HCT116 (cell line): Measurements from ENCODE around the gene METTL2B. TPM values are rescaled to one million over a fixed set of nuclear protein-coding genes. Genes with fewer than 3 reads are reported as not detected.

Source experiments
- ATAC-seq: fragments of 200-7000 bp; cut with Tn5 transposase; 2 replicates; pipeline ENCODE4 v1.9.1; 2020; ENCODE audit warnings: mild to moderate bottlenecking, moderate library complexity
- BruUV-seq: library from RNA; stranded (reverse); fragments of 400-500 nt; replicated peaks from 2 replicates; lab custom pipeline; 2021; lab: Mats Ljungman, UMichigan
- CTCF ChIA-PET: fragments of 300-600 bp; sonication (Branson Sonifier 250); formaldehyde crosslinking; loops from one replicate; lab custom pipeline; 2021; ENCODE audit warnings: antibody characterized with exemption; lab: Charles Lee
- POLR2A ChIA-PET: fragments of 300-600, 350-600 bp; sonication (Branson Sonifier 250); formaldehyde crosslinking; loops from one replicate; lab custom pipeline; 2021; ENCODE audit warnings: antibody characterized with exemption; lab: Charles Lee
- RAD21 ChIA-PET, 2 experiments: fragments of 300-600 bp; sonication (Branson Sonifier 250); formaldehyde crosslinking; loops; one replicate each; lab custom pipeline; 2023; ENCODE audit warnings: low total read pairs in 2 of 2; ENCODE audit not compliant: uncharacterized antibody in 2 of 2, unreplicated experiment in 2 of 2, low non-redundant PET in 1 of 2; lab: Charles Lee
- DNase-seq: peaks from one replicate; pipeline ENCODE4 v3.0.0-alpha.2; 2010; ENCODE audit warnings: low read depth, low spot score
- H2AFZ ChIP-seq: fragments of 200-600 bp; shearing (Covaris generic), sonication (generic); 2 replicates; pipeline ENCODE4 v1.6.1; 2017; ENCODE audit warnings: low read depth, mixed run types, mixed read lengths, antibody characterized with exemption, low read length; ENCODE audit not compliant: poor library complexity, severe bottlenecking
- H3K27ac ChIP-seq: 2 replicates; pipeline ENCODE4 v1.5.1; 2012; ENCODE audit warnings: low read depth, low read length
- H3K27me3 ChIP-seq: fragments of 200-600 bp; sonication (generic); 2 replicates; pipeline ENCODE4 v1.6.1; 2016; ENCODE audit warnings: mixed run types, low read length, mixed read lengths; ENCODE audit not compliant: insufficient read depth
- H3K36me3 ChIP-seq, 2 experiments: fragments of 200-500 bp in 1 of 2; fragments of 200-600 bp in 1 of 2; sonication (Bioruptor generic) in 1 of 2; sonication (generic) in 1 of 2; 2 replicates each; pipeline versions ENCODE4 v1.5.1 to v1.6.1; 2014 to 2016; ENCODE audit warnings: low read length in 2 of 2, inconsistent platforms in 1 of 2, mixed read lengths in 1 of 2, mixed run types in 1 of 2; ENCODE audit not compliant: insufficient read depth in 2 of 2, control insufficient read depth in 1 of 2
- H3K4me1 ChIP-seq, 2 experiments: fragments of 200-600 bp in 1 of 2; sonication (generic) in 1 of 2; 2 replicates each; pipeline versions ENCODE4 v1.5.1 to v1.6.1; 2012 to 2017; ENCODE audit warnings: low read length in 2 of 2, inconsistent platforms in 1 of 2, mild to moderate bottlenecking in 1 of 2, mixed read lengths in 1 of 2, mixed run types in 1 of 2, moderate library complexity in 1 of 2; ENCODE audit not compliant: insufficient read depth in 2 of 2, control insufficient read depth in 1 of 2
- H3K4me2 ChIP-seq: fragments of 200-600 bp; sonication (generic); 2 replicates; pipeline ENCODE4 v1.6.1; 2017; ENCODE audit warnings: mixed run types, low read length, mixed read lengths
- H3K4me3 ChIP-seq, 2 experiments: fragments of 200-600 bp in 1 of 2; sonication (generic) in 1 of 2; replicated peaks in 1 of 2; 2 replicates each; pipeline ENCODE4 v1.5.1; 2011 to 2016; ENCODE audit warnings: low read length in 2 of 2, control low read depth in 1 of 2, low read depth in 1 of 2, mild to moderate bottlenecking in 1 of 2, mixed read lengths in 1 of 2, mixed run types in 1 of 2
- H3K79me2 ChIP-seq: fragments of 200-600 bp; sonication (generic); 2 replicates; pipeline ENCODE4 v1.6.1; 2017; ENCODE audit warnings: mild to moderate bottlenecking, mixed run types, low read length, moderate library complexity, mixed read lengths; ENCODE audit not compliant: insufficient read depth
- H3K9ac ChIP-seq: fragments of 200-600 bp; sonication (generic); 2 replicates; pipeline ENCODE4 v1.6.1; 2016; ENCODE audit warnings: low read length, mixed read lengths
- H3K9me2 ChIP-seq: fragments of 200-600 bp; sonication (generic), shearing (Covaris generic); 2 replicates; pipeline ENCODE4 v1.6.1; 2017; ENCODE audit warnings: mixed run types, mild to moderate bottlenecking, moderate library complexity; ENCODE audit not compliant: insufficient read depth
- H3K9me3 ChIP-seq, 2 experiments: fragments of 200-500 bp in 1 of 2; fragments of 200-600 bp in 1 of 2; sonication (Bioruptor generic) in 1 of 2; sonication (generic) in 1 of 2; 2 replicates each; pipeline ENCODE4 v1.6.1; 2014 to 2017; ENCODE audit warnings: low read length in 2 of 2, mixed read lengths in 2 of 2, inconsistent platforms in 1 of 2, low read depth in 1 of 2, mild to moderate bottlenecking in 1 of 2, mixed run types in 1 of 2, moderate library complexity in 1 of 2; ENCODE audit not compliant: control insufficient read depth in 1 of 2, insufficient read depth in 1 of 2
- H4K20me1 ChIP-seq: fragments of 200-600 bp; sonication (generic), shearing (Covaris generic); 2 replicates; pipeline ENCODE4 v1.6.1; 2017; ENCODE audit warnings: mixed run types, mild to moderate bottlenecking, moderate library complexity; ENCODE audit not compliant: insufficient read depth
- CTCF ChIP-seq, 3 experiments: fragments of 200-600 bp in 1 of 3; sonication (generic) in 1 of 3; IDR thresholded peaks in 2 of 3; conservative IDR thresholded peaks in 1 of 3; 2 replicates each; pipeline ENCODE4 v1.5.1; 2012 to 2017; ENCODE audit warnings: low read depth in 2 of 3, low read length in 2 of 3, antibody characterized with exemption in 1 of 3, borderline replicate concordance in 1 of 3, control low read depth in 1 of 3, mild to moderate bottlenecking in 1 of 3, mixed read lengths in 1 of 3, mixed run types in 1 of 3, moderate library complexity in 1 of 3; ENCODE audit not compliant: insufficient read depth in 1 of 3
- FOSL1 ChIP-seq: IDR thresholded peaks from 2 replicates; pipeline ENCODE4 v1.6.1; 2012; ENCODE audit warnings: low read depth
- ZFX ChIP-seq: fragments of 450-650 bp; IDR thresholded peaks from 2 replicates; pipeline ENCODE4 v1.6.1; 2017
- ZNF274 ChIP-seq: fragments of 200-500 bp; sonication (Bioruptor generic); IDR thresholded peaks from 2 replicates; pipeline ENCODE4 v1.6.1; 2014; ENCODE audit warnings: mild to moderate bottlenecking, low read depth, low read length, inconsistent platforms
- intact Hi-C: fragments of 100-400 bp; cut with micrococcal nuclease; formaldehyde crosslinking; loops from 2 replicates; pipeline ENCODE4 v1.10.0; 2022
- total RNA-seq: library from RNA; stranded (reverse); gene quantifications from one replicate; pipeline ENCODE4 v1.2.1, GENCODE V29; 2021; ENCODE audit not compliant: unreplicated experiment

Gene METTL2B
- total RNA-seq, 1 experiment from 2014 or later, result 45.7 TPM

- TF ChIP-seq ZFX, result no peak
- no peak for TF ChIP-seq CTCF (IDR thresholded peaks at IDR 0.05 in 2 of 3, conservative IDR thresholded peaks at IDR 0.05 in 1 of 3; ENCODE audit: borderline replicate concordance in 1 of 3, insufficient read depth in 1 of 3, low read depth in 2 of 3, low read length in 2 of 3)
Observed at GRCh38 chr7:128442356-128442755, 34.2 kb upstream of the METTL2B start (continued).

DNA sequence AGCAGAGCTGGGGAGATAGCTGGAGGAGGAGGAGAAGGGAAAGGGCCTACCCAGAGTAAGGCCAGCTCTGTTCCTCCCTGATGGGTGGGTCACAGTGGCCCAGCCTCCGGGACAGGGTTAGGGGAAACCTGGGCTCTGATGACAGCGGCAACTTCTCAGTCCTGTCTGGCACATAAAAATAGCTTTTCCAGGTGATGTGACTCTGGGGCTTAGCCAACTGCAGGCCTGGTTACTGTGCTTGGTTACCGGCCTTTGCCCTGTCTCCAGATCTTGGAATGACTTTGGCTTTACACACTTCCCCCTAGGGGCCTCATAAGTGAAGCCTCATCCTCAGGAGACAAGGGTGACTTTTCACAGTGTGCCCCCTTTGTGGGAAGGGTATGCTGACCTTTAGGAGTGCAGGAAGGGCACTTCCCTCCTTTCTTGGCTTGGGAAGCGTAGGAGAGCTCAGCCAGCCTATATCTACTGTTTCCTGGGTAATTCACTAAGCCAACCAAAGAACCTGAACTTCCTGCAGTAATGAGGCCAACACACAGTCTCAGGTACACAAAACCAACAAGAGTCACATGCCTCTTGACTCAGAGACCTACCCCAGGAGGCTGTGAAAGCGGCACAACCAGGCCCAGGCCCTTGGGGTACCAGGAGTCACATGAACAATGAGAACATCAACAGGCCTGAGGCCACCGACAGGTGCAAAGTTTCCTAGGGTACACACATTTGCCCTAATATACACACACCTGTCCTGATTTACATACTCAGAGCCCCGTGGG lies 32.5 kb upstream of the METTL2B start:
- Histone ChIP-seq H3K9me2 (no peaks in the 10 kb centered on the region), H3K9ac (no peak overlapping the region), H3K36me3 (no peaks in the 10 kb centered on the region), H3K79me2 (no peaks in the 10 kb centered on the region), H3K27me3 (no peaks in the 10 kb centered on the region), H4K20me1 (no peaks in the 10 kb centered on the region), H3K4me3 (no peak overlapping the region)
- CTCF ChIA-PET, result interaction anchor here (0.7 to 2.1 kb wide), 2 partner anchors 16 to 17 kb away, joined by 3 to 6 read pairs; no protein-coding TSS in a partner anchor
- intact Hi-C loops, result no loop called here
- RAD21 ChIA-PET, result no interaction called here
- POLR2A ChIA-PET, result no interaction called here
- DNase-seq, result no peak
- no peak for TF ChIP-seq FOSL1
- no peak for TF ChIP-seq ZNF274
- no peak for TF ChIP-seq CTCF (IDR thresholded peaks at IDR 0.05 in 2 of 3, conservative IDR thresholded peaks at IDR 0.05 in 1 of 3; ENCODE audit: borderline replicate concordance in 1 of 3, insufficient read depth in 1 of 3, low read depth in 2 of 3, low read length in 2 of 3)
- TF ChIP-seq, all 23 proteins: peak for 0
- no peak overlapping the region for H3K27ac ChIP-seq
- H3K4me2 ChIP-seq, result no peak overlapping the region
- no peaks in the 10 kb centered on the region for H3K9me3 ChIP-seq
- no peak overlapping the region for H2AFZ ChIP-seq
- no TSS peak for BruUV-seq
- ATAC-seq, result no peak
- no peaks in the 10 kb centered on the region for H3K4me1 ChIP-seq
